RWPE2 (cell line): ENCODE measurements around the gene NAGA.

ENCODE experiments used
- ATAC-seq: fragments of 200-7000 bp; cut with Tn5 transposase; 3 replicates; pipeline ENCODE4 v1.9.1; 2021; ENCODE audit warnings: low read depth
- DNase-seq: peaks from one replicate; pipeline ENCODE4 v3.0.0-alpha.2; 2020; ENCODE audit warnings: low spot score
- H3K27ac ChIP-seq: fragments of 450-650 bp; 2 replicates; pipeline ENCODE4 v1.5.1; 2017; ENCODE audit warnings: mild to moderate bottlenecking; ENCODE audit not compliant: poor library complexity, severe bottlenecking
- H3K27me3 ChIP-seq: fragments of 250-450 bp; sonication (Bioruptor Pico); 2 replicates; pipeline ENCODE4 v1.5.1; 2021; ENCODE audit warnings: mild to moderate bottlenecking, moderate library complexity; ENCODE audit not compliant: insufficient read depth, poor library complexity, severe bottlenecking
- H3K36me3 ChIP-seq: fragments of 250-450 bp; sonication (Bioruptor Pico); 2 replicates; pipeline ENCODE4 v1.5.1; 2020; ENCODE audit warnings: low read depth, mild to moderate bottlenecking, moderate library complexity
- H3K4me1 ChIP-seq: fragments of 250-450 bp; sonication (Bioruptor Pico); 2 replicates; pipeline ENCODE4 v1.5.1; 2021; ENCODE audit warnings: mild to moderate bottlenecking, moderate library complexity; ENCODE audit not compliant: insufficient read depth, poor library complexity, severe bottlenecking
- H3K4me3 ChIP-seq: fragments of 250-450 bp; sonication (Bioruptor Pico); 2 replicates; pipeline ENCODE4 v1.5.1; 2021; ENCODE audit warnings: mild to moderate bottlenecking, moderate library complexity; ENCODE audit not compliant: severe bottlenecking
- H3K9me3 ChIP-seq: fragments of 250-450 bp; sonication (Bioruptor Pico); 2 replicates; pipeline ENCODE4 v1.5.1; 2021; ENCODE audit warnings: mild to moderate bottlenecking, moderate library complexity; ENCODE audit not compliant: severe bottlenecking
- TF ChIP-seq, protein P1 (sequence below): fragments of 450-650 bp; IDR thresholded peaks from one replicate; pipeline ENCODE4 v1.5.1; 2017; ENCODE audit warnings: mild to moderate bottlenecking, moderate library complexity; ENCODE audit not compliant: poor library complexity, severe bottlenecking

NAGA gene

DNA sequence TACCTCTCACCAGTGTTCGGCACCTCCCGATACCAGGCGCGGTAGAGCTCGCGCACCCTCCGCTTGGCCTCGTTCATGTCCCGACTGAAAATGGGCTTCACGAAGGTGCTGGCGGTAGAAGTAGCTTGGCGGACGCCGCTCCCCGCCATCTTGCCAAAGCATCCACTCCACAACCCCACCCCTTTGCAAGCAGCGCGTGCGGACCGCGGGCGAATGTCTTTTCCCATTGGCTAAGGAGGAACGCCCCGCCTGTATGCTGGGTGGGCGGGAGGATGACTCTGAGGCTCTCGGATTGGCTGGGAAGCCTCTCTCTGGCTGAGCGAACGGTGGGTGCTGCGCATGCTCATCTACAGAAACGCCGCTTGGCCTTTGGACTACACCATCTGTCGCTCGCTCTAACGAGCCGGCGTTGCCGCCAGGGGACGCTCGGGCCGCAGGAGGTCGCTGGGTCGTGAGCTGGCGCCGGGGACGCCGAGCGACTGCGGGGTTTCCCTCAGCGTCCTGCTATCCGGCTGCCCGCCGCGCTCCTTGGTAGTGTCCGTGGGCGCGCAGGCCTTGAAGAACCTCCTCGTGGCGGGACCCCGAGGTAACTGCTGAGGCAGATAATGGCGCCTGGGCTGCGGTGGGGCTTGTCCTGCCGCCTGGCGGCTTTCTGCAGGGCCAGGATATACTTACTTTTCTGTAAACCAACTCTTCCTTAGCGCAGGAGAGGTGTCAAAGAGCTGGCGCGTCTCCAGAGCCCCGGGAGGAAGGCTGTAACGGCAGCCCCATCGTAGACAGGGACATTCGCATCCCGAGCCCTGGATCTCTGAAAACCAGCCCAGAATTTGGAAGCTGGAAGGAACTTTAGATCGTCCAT lies 20.2 kb upstream of the NAGA start, which contains the start of gene NDUFA6:
TSS of gene NDUFA6 (minus strand) at position 177 of the 859 bp plus-strand sequence. CDS start at position 149, 28 bp downstream.
- Histone ChIP-seq H3K4me3 (peak within 1 kb of the TSS; percentile 65), H3K27ac (peak within 1 kb of the TSS; percentile 64), H3K27me3 (no peaks in the 10 kb centered on the region), H3K36me3 (peaks cover 23% of the 10 kb centered on the region), H3K9me3 (no peaks in the 10 kb centered on the region), H3K4me1 (no peaks in the 10 kb centered on the region)
- TF ChIP-seq, protein P1, sequence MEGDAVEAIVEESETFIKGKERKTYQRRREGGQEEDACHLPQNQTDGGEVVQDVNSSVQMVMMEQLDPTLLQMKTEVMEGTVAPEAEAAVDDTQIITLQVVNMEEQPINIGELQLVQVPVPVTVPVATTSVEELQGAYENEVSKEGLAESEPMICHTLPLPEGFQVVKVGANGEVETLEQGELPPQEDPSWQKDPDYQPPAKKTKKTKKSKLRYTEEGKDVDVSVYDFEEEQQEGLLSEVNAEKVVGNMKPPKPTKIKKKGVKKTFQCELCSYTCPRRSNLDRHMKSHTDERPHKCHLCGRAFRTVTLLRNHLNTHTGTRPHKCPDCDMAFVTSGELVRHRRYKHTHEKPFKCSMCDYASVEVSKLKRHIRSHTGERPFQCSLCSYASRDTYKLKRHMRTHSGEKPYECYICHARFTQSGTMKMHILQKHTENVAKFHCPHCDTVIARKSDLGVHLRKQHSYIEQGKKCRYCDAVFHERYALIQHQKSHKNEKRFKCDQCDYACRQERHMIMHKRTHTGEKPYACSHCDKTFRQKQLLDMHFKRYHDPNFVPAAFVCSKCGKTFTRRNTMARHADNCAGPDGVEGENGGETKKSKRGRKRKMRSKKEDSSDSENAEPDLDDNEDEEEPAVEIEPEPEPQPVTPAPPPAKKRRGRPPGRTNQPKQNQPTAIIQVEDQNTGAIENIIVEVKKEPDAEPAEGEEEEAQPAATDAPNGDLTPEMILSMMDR: peak; percentile 98
- ATAC-seq: peak; percentile 95
- peak; percentile 98 for DNase-seq

DNA sequence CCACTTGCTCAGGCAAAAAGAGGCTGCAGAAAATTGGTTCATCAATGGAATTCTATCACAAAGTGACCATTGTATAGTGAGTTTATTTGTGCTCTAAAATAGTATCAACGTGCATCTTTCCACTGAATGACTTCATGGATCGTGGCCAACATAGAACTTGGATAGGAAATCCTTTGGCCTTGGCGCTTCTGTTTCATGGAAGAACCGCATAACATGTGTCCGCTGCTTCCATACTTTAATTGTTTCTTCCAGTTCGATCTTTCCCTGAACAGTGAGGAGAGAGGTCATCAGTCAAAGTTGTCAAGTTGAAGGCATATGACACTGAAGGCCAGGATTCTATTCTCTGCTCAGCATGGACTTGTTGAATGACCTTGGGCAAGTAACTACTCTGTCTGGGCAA lies 15.4 kb upstream of the NAGA start:
- ATAC-seq (no peak), DNase-seq (no peak)
- no peak overlapping the region for H3K4me3 ChIP-seq
- H3K4me1 ChIP-seq: no peaks in the 10 kb centered on the region
- no peak overlapping the region for H3K27ac ChIP-seq
- peaks cover 52% of the 10 kb centered on the region for H3K36me3 ChIP-seq
- no peaks in the 10 kb centered on the region for H3K9me3 ChIP-seq
- H3K27me3 ChIP-seq: no peaks in the 10 kb centered on the region
- TF ChIP-seq, protein P1: no peak

DNA sequence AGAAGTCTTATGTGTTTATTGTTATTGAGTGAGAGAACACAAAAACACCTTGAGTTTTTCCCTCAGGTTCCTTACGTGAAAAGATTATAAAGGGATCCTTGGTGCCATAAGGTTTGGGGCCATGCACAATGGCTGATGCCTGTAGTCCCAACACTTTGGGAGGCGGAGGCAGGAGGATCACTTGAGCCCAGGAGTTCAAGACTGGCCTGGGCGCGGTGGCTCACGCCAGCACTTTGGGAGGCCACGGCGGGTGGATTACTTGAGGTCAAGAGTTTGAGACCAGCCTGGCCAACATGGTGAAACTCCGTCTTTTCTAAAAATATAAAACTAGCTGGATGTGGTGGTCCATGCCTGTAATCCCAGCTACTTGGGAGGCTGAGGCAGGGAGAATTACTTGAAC lies 14.3 kb upstream of the NAGA start:
- ATAC-seq (no peak), DNase-seq (no peak)
- TF ChIP-seq, protein P1: no peak
- peaks cover 52% of the 10 kb centered on the region for H3K36me3 ChIP-seq
- H3K9me3 ChIP-seq: no peaks in the 10 kb centered on the region
- no peak overlapping the region for H3K4me3 ChIP-seq
- no peak overlapping the region for H3K27ac ChIP-seq
- no peaks in the 10 kb centered on the region for H3K4me1 ChIP-seq
- no peaks in the 10 kb centered on the region for H3K27me3 ChIP-seq

DNA sequence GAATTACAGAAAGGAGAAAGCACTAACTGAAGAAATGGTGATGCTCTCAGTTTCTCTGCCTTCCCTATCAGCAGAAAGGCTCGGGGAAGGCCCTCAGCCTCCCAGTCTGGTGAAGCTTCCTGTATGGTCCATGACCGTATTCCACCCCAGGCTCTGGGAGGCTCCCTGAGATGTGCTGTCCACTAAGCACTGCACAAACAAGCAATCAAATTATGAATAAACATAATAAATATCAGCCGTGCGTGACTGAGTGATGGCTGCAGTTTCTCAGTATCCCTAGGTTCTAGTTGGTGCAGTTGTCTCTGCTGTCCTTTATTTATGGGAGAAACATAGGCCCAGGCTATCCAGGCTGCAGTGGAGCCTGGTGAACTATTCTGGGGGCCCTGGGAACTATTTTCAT lies 12.5 kb upstream of the NAGA start:
- DNase-seq (no peak), ATAC-seq (no peak)
- TF ChIP-seq, protein P1: no peak
- H3K4me1 ChIP-seq: no peaks in the 10 kb centered on the region
- no peaks in the 10 kb centered on the region for H3K27me3 ChIP-seq
- no peak overlapping the region for H3K27ac ChIP-seq
- H3K36me3 ChIP-seq: peaks cover 45% of the 10 kb centered on the region
- no peak overlapping the region for H3K4me3 ChIP-seq
- H3K9me3 ChIP-seq: no peaks in the 10 kb centered on the region

DNA sequence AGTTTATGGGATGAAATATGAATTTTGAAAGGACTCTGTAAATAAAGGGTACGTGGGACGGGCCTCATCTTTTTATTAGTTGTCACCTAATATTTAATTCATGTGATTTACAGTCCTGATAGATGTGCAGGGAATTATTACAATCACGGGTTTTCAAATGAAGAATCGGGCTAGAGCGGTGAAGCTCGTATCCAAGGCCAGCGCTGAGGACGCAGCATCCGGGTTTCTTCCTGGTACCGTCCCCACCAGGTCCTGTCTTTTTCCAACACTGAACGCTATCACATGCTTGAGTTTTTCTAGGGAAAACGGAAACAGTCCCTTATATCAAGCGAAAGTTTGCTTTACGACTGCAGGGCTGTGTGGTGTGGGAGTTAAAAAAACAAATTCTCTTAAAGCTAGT lies 9.7 kb upstream of the NAGA start:
- peak overlapping the region; percentile 48 for H3K27ac ChIP-seq
- no peaks in the 10 kb centered on the region for H3K4me1 ChIP-seq
- H3K36me3 ChIP-seq: peaks cover 24% of the 10 kb centered on the region
- DNase-seq: no peak
- ATAC-seq: no peak
- H3K27me3 ChIP-seq: no peaks in the 10 kb centered on the region
- no peaks in the 10 kb centered on the region for H3K9me3 ChIP-seq
- TF ChIP-seq, protein P1: no peak
- peak overlapping the region; percentile 75 for H3K4me3 ChIP-seq
